Fibroblast of pulmonary artery (primary cell): ENCODE results near the gene LIMCH1.

Experiments
- DNase-seq: peaks from one replicate; pipeline ENCODE4 v3.0.0-alpha.2; 2010; ENCODE audit warnings: low read depth
- H3K4me3 ChIP-seq: replicated peaks from 2 replicates; pipeline ENCODE4 v1.5.1; 2011; ENCODE audit warnings: low read depth, mild to moderate bottlenecking, control low read depth, low read length, moderate library complexity
- CTCF ChIP-seq: IDR thresholded peaks from 2 replicates; pipeline ENCODE4 v1.5.1; 2011; ENCODE audit warnings: mild to moderate bottlenecking, control low read depth, low read length, inconsistent platforms; ENCODE audit errors: missing control alignments

LIMCH1 gene

GRCh38 chr4:41545238-41545637 lies 7.3 kb downstream of the LIMCH1 start:
- H3K4me3 ChIP-seq = no peak overlapping the region
- TF ChIP-seq CTCF = no peak

DNA sequence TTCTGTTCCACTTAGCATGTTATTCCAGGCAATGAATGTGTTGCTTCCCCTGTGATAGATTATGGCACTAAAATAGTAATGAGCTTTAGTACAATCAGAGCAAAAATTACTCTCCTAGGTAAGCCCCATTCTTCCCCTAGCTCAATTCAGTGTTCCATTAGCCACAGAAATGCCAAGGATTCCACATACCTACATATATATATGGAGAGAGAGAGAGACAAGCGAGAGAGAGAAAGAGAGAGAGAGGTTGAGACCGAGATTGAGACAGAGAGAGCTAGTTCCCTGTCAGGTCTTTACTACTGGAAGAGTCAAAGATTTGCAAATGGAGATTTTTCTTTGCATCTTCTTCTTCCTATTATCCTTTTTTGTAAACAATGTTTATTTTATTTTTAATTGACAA lies 8.7 kb downstream of the LIMCH1 start:
- no peak for DNase-seq
- TF ChIP-seq CTCF = no peak
- no peak overlapping the region for H3K4me3 ChIP-seq

More at GRCh38 chr4:41545238-41545637, 7.3 kb downstream of the LIMCH1 start:
- DNase-seq = no peak

DNA sequence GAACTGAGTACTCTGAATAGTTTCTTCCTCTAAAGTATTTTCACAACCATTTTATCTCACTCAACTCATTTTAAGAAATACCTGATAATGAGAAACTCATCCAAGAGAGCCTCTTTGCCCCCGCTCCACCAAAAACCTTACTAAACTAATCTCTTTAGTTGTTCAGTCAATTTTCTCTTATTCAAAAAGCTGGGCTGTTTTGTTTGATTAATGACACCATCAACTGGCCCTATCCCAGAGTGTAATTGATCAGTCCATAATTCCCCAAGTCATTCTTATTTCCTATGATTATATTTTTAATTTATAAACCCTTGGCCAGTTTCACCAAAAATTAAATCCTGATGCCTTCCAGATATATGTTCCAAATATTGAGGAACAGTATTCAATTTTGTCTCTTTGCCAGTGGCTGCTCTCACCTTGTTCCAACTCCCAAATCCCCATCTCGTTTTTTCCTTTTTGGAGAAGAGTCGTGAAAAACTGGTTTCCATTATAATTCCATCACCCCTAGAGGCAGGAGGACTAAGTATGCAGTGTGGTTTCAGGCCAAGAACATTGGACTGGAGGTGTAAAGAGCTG lies 10.4 kb downstream of the LIMCH1 start:
- no peak for TF ChIP-seq CTCF
- no peak for DNase-seq
- H3K4me3 ChIP-seq = no peak overlapping the region

DNA sequence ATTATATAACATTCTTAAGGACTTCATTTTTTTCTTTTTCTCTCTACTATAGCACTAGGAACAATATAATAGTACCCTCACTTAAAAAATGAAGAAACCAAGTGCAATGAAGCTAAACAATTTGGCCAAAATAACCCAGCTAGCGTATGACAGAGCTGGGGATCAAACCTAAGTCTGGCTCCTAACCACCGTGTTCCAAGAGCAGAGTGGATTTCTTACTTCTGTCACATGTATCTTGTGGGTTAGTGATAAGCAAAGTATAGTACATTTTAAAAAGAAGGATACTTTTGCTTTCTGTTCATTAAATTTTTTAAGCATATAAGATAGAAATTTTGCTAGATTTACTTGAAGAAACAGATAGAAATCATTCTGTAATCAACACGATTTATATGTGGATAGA lies 11.5 kb downstream of the LIMCH1 start:
- H3K4me3 ChIP-seq = no peak overlapping the region
- no peak for DNase-seq
- TF ChIP-seq CTCF = no peak

DNA sequence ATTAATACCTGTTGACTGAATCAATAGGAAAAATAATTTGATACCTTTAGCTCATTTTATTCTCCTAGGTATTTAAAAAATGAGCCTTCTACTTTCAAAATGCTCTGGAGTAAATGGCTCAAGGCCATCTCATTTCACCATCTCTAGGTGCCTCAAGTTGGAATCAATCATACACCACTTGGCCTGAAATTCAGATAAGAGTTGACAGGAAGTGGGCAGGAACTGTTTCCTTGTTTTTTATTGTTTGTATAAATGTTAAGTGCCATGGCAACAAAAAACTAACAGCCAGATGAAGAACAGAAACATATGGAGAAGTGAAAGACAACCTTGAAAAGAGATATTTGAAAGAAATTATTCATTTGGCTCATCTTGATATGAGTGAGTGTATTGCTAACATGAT lies 12.4 kb downstream of the LIMCH1 start:
- peak; percentile 60 for DNase-seq
- H3K4me3 ChIP-seq = no peak overlapping the region
- no peak for TF ChIP-seq CTCF

DNA sequence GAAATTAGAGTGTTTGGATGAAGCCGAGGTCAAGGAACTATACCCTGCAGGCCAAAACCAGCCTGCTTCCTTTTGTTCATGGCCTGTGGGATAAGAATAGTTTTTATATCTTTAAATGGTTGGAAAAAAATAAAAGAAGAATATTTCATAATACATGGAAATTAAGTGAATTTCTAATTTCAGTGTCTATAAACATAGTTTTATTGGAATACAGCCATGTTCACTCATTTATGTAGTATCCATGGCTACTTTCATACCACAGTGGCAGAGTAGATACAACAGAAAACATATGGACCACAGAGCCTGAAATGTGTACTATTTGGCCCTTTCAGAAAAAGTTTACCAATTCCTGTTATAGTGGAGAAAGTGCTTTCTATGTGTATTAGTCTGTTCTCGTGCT lies 13.6 kb downstream of the LIMCH1 start:
- TF ChIP-seq CTCF = no peak
- no peak for DNase-seq

DNA sequence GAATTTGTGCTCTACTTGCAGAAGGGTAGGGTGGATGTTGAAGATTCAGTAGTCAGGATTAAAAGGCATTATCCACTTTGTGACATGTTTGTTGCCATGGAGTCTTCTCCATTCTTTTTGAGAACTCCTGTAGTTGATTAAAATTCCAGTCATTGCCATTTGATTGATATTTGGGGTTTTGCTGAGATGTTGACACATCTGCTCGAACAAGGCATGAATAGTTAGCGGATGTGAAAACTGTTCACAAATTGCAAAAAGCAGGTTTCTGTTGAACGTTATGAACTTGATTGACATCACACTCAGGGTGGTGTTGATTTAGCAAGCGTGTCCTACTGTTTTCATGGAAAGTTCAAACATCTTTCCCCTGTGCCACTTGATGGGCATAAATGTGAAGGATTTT lies 16.9 kb downstream of the LIMCH1 start:
- no peak for DNase-seq
- no peak overlapping the region for H3K4me3 ChIP-seq
- TF ChIP-seq CTCF = no peak

More for the DNA sequence above, 13.6 kb downstream of the LIMCH1 start:
- no peak overlapping the region for H3K4me3 ChIP-seq
